Measurements from ENCODE around the gene SNAPC4. TPM values are rescaled to one million over a fixed set of nuclear protein-coding genes. Genes with fewer than 3 reads are reported as not detected.
A peak's percentile ranks its signal among the peaks of the same experiment; 100 is the strongest.
"Not testable (repeated sequence)": the region's sequence is repeated elsewhere in the genome, so short reads cannot be mapped to it uniquely, and the experiment has no call there.

The SNAPC4 gene
- total RNA-seq, 1 donor from 2014 or later, result 22.9 TPM

- DNase-seq, result no peak
- peak overlapping the region; percentile 91 for H3K4me3 Mint-ChIP-seq (ENCODE audit: unreplicated experiment)
- peaks cover 4% of the 10 kb centered on the region for H3K9me3 Mint-ChIP-seq (ENCODE audit: unreplicated experiment)
- H3K27ac Mint-ChIP-seq (ENCODE audit: unreplicated experiment), result peak overlapping the region; percentile 70
- H3K27me3 Mint-ChIP-seq (ENCODE audit: unreplicated experiment), result peaks cover 5% of the 10 kb centered on the region
- TF ChIP-seq CTCF (IDR thresholded peaks at IDR 0.05; ENCODE audit: partially characterized antibody, unreplicated experiment), result no peak
- H3K36me3 Mint-ChIP-seq (ENCODE audit: unreplicated experiment), result no peaks in the 10 kb centered on the region
- H3K4me1 Mint-ChIP-seq (ENCODE audit: low read depth, unreplicated experiment), result peaks cover 13% of the 10 kb centered on the region
Measured at GRCh38 chr9:136409557-136410455, 9.8 kb upstream of the SNAPC4 start.

GRCh38 chr9:136407911-136408310 is 7.9 kb upstream of the SNAPC4 start:
- H3K4me3 Mint-ChIP-seq (ENCODE audit: unreplicated experiment), result peak overlapping the region; percentile 34
- no peak for TF ChIP-seq CTCF (IDR thresholded peaks at IDR 0.05; ENCODE audit: partially characterized antibody, unreplicated experiment)
- H3K4me1 Mint-ChIP-seq (ENCODE audit: low read depth, unreplicated experiment), result peaks cover 13% of the 10 kb centered on the region
- H3K27me3 Mint-ChIP-seq (ENCODE audit: unreplicated experiment), result peaks cover 5% of the 10 kb centered on the region
- DNase-seq, result no peak
- no peak overlapping the region for H3K27ac Mint-ChIP-seq (ENCODE audit: unreplicated experiment)
- no peaks in the 10 kb centered on the region for H3K36me3 Mint-ChIP-seq (ENCODE audit: unreplicated experiment)
- H3K9me3 Mint-ChIP-seq (ENCODE audit: unreplicated experiment), result peaks cover 4% of the 10 kb centered on the region

- not testable (repeated sequence) for H3K4me3 Mint-ChIP-seq (ENCODE audit: unreplicated experiment); H3K27me3 Mint-ChIP-seq (ENCODE audit: unreplicated experiment); H3K27ac Mint-ChIP-seq (ENCODE audit: unreplicated experiment); H3K9me3 Mint-ChIP-seq (ENCODE audit: unreplicated experiment); DNase-seq; H3K36me3 Mint-ChIP-seq (ENCODE audit: unreplicated experiment)
- peaks cover 13% of the 10 kb centered on the region for H3K4me1 Mint-ChIP-seq (ENCODE audit: low read depth, unreplicated experiment)
Measured at GRCh38 chr9:136407061-136407460, 7.1 kb upstream of the SNAPC4 start.

GRCh38 chr9:136405904-136406303 is 5.9 kb upstream of the SNAPC4 start:
- not testable (repeated sequence) for H3K4me3 Mint-ChIP-seq (ENCODE audit: unreplicated experiment); H3K36me3 Mint-ChIP-seq (ENCODE audit: unreplicated experiment); H3K4me1 Mint-ChIP-seq (ENCODE audit: low read depth, unreplicated experiment); DNase-seq; H3K9me3 Mint-ChIP-seq (ENCODE audit: unreplicated experiment); H3K27me3 Mint-ChIP-seq (ENCODE audit: unreplicated experiment); H3K27ac Mint-ChIP-seq (ENCODE audit: unreplicated experiment)

GRCh38 chr9:136405481-136405880 is 5.5 kb upstream of the SNAPC4 start:
- TF ChIP-seq CTCF (IDR thresholded peaks at IDR 0.05; ENCODE audit: partially characterized antibody, unreplicated experiment), result no peak
- Mint-ChIP-seq H3K36me3 (ENCODE audit: unreplicated experiment) (no peaks in the 10 kb centered on the region), H3K4me1 (ENCODE audit: low read depth, unreplicated experiment) (peaks cover 7% of the 10 kb centered on the region), H3K27ac (ENCODE audit: unreplicated experiment) (no peak overlapping the region), H3K4me3 (ENCODE audit: unreplicated experiment) (no peak overlapping the region), H3K27me3 (ENCODE audit: unreplicated experiment) (peaks cover 2% of the 10 kb centered on the region), H3K9me3 (ENCODE audit: unreplicated experiment) (peaks cover 2% of the 10 kb centered on the region)
- no peak for DNase-seq

- H3K27ac Mint-ChIP-seq (ENCODE audit: unreplicated experiment), result no peak overlapping the region
- peaks cover 2% of the 10 kb centered on the region for H3K27me3 Mint-ChIP-seq (ENCODE audit: unreplicated experiment)
- peaks cover 5% of the 10 kb centered on the region for H3K4me1 Mint-ChIP-seq (ENCODE audit: low read depth, unreplicated experiment)
- no peak overlapping the region for H3K4me3 Mint-ChIP-seq (ENCODE audit: unreplicated experiment)
- no peak for DNase-seq
- no peak for TF ChIP-seq CTCF (IDR thresholded peaks at IDR 0.05; ENCODE audit: partially characterized antibody, unreplicated experiment)
- no peaks in the 10 kb centered on the region for H3K36me3 Mint-ChIP-seq (ENCODE audit: unreplicated experiment)
- peaks cover 2% of the 10 kb centered on the region for H3K9me3 Mint-ChIP-seq (ENCODE audit: unreplicated experiment)
Measured at GRCh38 chr9:136404801-136405136, 4.8 kb upstream of the SNAPC4 start.

Measured in glutamatergic neuron (in vitro differentiated cells).